AG09319 (cell line): ENCODE data around the gene SLC13A4.
"Not testable (repeated sequence)": the region's sequence is repeated elsewhere in the genome, so short reads cannot be mapped to it uniquely, and the experiment has no call there.

Experiments used
- DNase-seq: peaks from one replicate; pipeline ENCODE4 v3.0.0-alpha.2; 2010; ENCODE audit warnings: low read depth; ENCODE audit errors: extremely low read depth
- CTCF ChIP-seq: IDR thresholded peaks from 2 replicates; pipeline ENCODE4 v1.5.1; 2011; ENCODE audit warnings: low read depth, mild to moderate bottlenecking, inconsistent platforms, low read length, moderate library complexity

SLC13A4 gene

GRCh38 chr7:135644154-135644553 is 83.8 kb downstream of the SLC13A4 start:
- TF ChIP-seq CTCF: no peak
- DNase-seq: no peak

- DNase-seq: not testable (repeated sequence)
These were observed 88.3 kb downstream of the SLC13A4 start for GRCh38 chr7:135639690-135640089.

GRCh38 chr7:135634191-135634878 is 93.7 kb downstream of the SLC13A4 start:
- no peak for TF ChIP-seq CTCF
- DNase-seq: no peak
